GM10266 (cell line): ENCODE data around the gene COPS7A.

Experiments used
- DNase-seq: peaks from one replicate; pipeline ENCODE4 v3.0.0; 2012; ENCODE audit errors: extremely low spot score
- CTCF ChIP-seq: IDR thresholded peaks from 2 replicates; pipeline ENCODE4 v1.5.1; 2012; ENCODE audit warnings: mild to moderate bottlenecking, low read depth; ENCODE audit not compliant: control insufficient read depth, insufficient read depth; ENCODE audit errors: missing control alignments

Gene COPS7A

GRCh38 chr12:6768990-6769389 lies 45.1 kb downstream of the COPS7A start:
- TF ChIP-seq CTCF = no peak
- no peak for DNase-seq

GRCh38 chr12:6769666-6770065 lies 45.8 kb downstream of the COPS7A start:
- DNase-seq = no peak
- no peak for TF ChIP-seq CTCF

DNA sequence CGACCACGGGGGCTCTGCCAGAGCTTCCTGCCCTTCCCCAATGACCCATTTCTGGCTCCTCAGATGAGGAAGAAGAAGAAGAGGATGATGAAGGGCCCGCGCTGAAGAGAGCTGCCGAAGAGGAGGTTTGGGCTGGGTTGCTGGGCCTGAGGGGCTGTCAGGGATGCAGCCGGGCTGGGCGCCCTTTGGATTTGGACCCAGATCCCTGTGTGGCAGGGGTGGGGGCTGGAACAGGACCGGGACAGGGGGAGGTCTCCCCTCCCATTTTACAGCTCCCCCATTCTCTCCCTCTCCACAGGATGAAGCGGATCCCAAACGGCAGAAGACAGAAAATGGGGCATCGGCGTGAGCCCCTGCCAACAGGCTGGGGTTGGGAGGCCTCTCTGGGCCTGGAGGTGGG lies 46.2 kb downstream of the COPS7A start:
- DNase-seq = no peak
- TF ChIP-seq CTCF = no peak

DNA sequence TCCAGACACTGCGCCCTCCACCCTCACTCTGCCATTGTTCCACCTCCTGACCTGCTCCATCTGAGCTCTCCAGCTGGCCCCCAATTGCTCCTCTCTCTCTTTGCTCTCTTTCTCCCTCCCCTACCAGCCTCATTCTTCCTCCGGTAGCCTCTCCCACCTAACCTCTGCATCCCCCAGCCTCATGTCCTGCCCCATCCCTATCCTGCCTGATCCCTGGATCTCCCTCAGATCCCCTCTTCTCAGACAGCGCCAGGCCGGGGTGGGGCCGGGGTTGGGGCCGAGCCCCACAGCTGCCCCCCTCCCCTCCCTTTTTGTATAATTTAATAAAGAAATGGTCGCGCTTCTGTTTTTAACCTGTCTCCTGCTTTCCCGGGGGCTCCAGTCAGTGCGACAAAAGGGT lies 46.8 kb downstream of the COPS7A start:
- no peak for TF ChIP-seq CTCF
- DNase-seq = no peak

DNA sequence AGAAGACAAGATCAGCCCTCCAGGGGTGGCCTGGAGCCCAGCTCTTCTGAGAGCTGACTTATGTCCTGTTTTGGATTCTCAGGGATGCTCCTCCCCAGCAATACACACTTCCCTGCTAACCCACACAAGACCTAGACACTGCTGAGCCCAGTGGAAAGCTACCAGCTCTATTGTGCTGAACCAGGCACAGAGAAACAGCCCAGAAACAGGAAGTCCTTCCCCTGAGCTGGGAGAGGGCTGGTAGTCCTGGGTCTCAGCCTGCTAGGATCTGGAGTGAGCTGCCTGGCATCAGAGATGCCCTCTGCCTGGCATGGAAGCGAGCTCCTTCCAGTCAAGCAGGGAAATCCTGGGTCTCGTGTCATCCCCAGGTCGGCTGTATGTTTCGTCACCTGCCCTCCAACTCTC lies 47.2 kb downstream of the COPS7A start:
- DNase-seq = no peak
- no peak for TF ChIP-seq CTCF

- TF ChIP-seq CTCF = no peak
- DNase-seq = no peak
Observed at GRCh38 chr12:6771509-6772330, 47.9 kb downstream of the COPS7A start.

- TF ChIP-seq CTCF = no peak
- DNase-seq = peak; percentile 81
Observed at GRCh38 chr12:6772331-6772695, 48.5 kb downstream of the COPS7A start, which contains the start of gene LAG3. Gene LAG3 (plus strand): TSS chr12:6772520. CDS start chr12:6772853, 333 bp downstream.
